Mesendoderm (in vitro differentiated cells): ENCODE data around the gene DENND4A.

ENCODE experiments used
- DNase-seq: peaks from one replicate; pipeline ENCODE4 v3.0.0; 2013
- H2AK5ac ChIP-seq: 2 replicates; pipeline ENCODE4 v1.6.1; 2013; ENCODE audit warnings: low read length, inconsistent platforms
- H2BK120ac ChIP-seq: 2 replicates; pipeline ENCODE4 v1.6.1; 2013; ENCODE audit warnings: low read depth, mild to moderate bottlenecking, low read length, moderate library complexity, mixed read lengths
- H2BK15ac ChIP-seq: replicated peaks from 2 replicates; pipeline ENCODE4 v1.6.1; 2013; ENCODE audit warnings: low read depth, mild to moderate bottlenecking, moderate library complexity
- H2BK5ac ChIP-seq: 2 replicates; pipeline ENCODE4 v1.6.1; 2013; ENCODE audit warnings: low read length, inconsistent platforms
- H3K18ac ChIP-seq: 2 replicates; pipeline ENCODE4 v1.6.1; 2013; ENCODE audit warnings: mild to moderate bottlenecking, low read length, mixed read lengths
- H3K23ac ChIP-seq: one replicate; pipeline ENCODE4 v1.6.1; 2013; ENCODE audit warnings: low read length
- H3K27ac ChIP-seq: 2 replicates; pipeline ENCODE4 v1.5.1; 2013; ENCODE audit warnings: low read depth, mild to moderate bottlenecking, inconsistent platforms, low read length, moderate library complexity
- H3K27me3 ChIP-seq: 2 replicates; pipeline ENCODE4 v1.6.1; 2013; ENCODE audit warnings: low read length, control low read depth, mild to moderate bottlenecking, inconsistent platforms; ENCODE audit not compliant: insufficient read depth, poor library complexity
- H3K36me3 ChIP-seq: 2 replicates; pipeline ENCODE4 v1.6.1; 2013; ENCODE audit warnings: low read length, inconsistent platforms; ENCODE audit not compliant: control insufficient read depth, insufficient read depth
- H3K4ac ChIP-seq: one replicate; pipeline ENCODE4 v1.6.1; 2013; ENCODE audit warnings: low read depth, mild to moderate bottlenecking, low read length, moderate library complexity
- H3K4me1 ChIP-seq: 2 replicates; pipeline ENCODE4 v1.6.1; 2013; ENCODE audit warnings: low read depth, low read length, inconsistent platforms; ENCODE audit not compliant: control insufficient read depth
- H3K4me2 ChIP-seq: 2 replicates; pipeline ENCODE4 v1.6.1; 2013; ENCODE audit warnings: low read length
- H3K4me3 ChIP-seq: 2 replicates; pipeline ENCODE4 v1.5.1; 2013; ENCODE audit warnings: mild to moderate bottlenecking, low read length
- H3K56ac ChIP-seq: one replicate; pipeline ENCODE4 v1.6.1; 2013; ENCODE audit warnings: low read length
- H3K79me1 ChIP-seq: 2 replicates; pipeline ENCODE4 v1.6.1; 2013; ENCODE audit warnings: low read length, inconsistent platforms
- H3K79me2 ChIP-seq: 2 replicates; pipeline ENCODE4 v1.6.1; 2013; ENCODE audit warnings: mild to moderate bottlenecking, low read length; ENCODE audit not compliant: control insufficient read depth, insufficient read depth
- H3K9ac ChIP-seq: 2 replicates; pipeline ENCODE4 v1.6.1; 2013; ENCODE audit warnings: low read length, inconsistent platforms
- H4K5ac ChIP-seq: one replicate; pipeline ENCODE4 v1.6.1; 2013; ENCODE audit warnings: low read length
- H4K8ac ChIP-seq: one replicate; pipeline ENCODE4 v1.6.1; 2013; ENCODE audit warnings: low read depth, mild to moderate bottlenecking, control low read depth, low read length, moderate library complexity
- WGBS: extraction: QIAGEN DNeasy Blood & Tissue Kit; methylation state at CpG from one replicate; pipeline ENCODE4 v1.1.7; 2013; ENCODE audit warnings: low lambda C conversion rate, missing lambda C conversion rate; ENCODE audit not compliant: insufficient coverage; ENCODE audit errors: extremely low coverage; 5-methylcytosine and 5-hydroxymethylcytosine counted together

DENND4A gene

DNA sequence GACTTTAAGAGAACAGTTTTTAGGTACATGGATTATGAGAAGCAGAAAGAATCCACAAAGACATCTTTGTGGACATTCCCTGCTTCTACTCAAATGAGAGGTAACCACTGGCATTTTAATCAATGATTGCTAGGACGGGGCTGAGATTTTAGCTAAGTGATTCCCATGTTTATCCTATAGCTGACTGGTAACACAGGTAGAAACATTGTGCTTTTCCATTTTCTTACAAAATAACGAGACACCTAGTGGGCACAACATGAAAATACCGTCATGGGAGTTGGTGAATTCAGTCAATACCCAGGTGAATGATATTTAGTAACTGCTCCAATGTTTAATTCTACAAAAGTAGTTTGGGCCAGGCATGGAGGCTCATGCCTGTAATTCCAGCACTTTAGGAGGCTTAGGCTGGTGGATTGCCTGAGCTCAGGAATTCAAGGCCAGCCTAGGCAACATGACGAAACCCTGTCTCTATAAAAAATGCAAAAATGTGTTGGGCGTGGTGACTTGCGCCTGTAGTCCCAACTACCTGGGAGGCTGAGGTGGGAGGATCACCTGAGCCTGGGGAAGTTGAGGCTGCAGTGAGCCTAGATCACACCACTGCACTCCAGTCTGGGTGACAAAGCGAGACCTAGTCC, 37.2 kb upstream of the DENND4A start:
- no peak overlapping the region for H2AK5ac ChIP-seq
- peak; percentile 49 for DNase-seq
- H4K5ac ChIP-seq, result no peak overlapping the region
- H3K4ac ChIP-seq, result no peak overlapping the region
- no peaks in the 10 kb centered on the region for H3K4me1 ChIP-seq
- H3K27me3 ChIP-seq, result no peaks in the 10 kb centered on the region
- H2BK5ac ChIP-seq, result no peak overlapping the region
- no peak overlapping the region for H3K56ac ChIP-seq
- no peaks in the 10 kb centered on the region for H3K36me3 ChIP-seq
- H2BK15ac ChIP-seq, result no peak overlapping the region
- H3K23ac ChIP-seq, result no peak overlapping the region
- H3K4me2 ChIP-seq, result no peak overlapping the region
- H3K79me1 ChIP-seq, result no peaks in the 10 kb centered on the region
- no CpG with 5 or more reads among the region's 7 CpGs for WGBS
- H3K18ac ChIP-seq, result no peak overlapping the region
- no peak overlapping the region for H3K4me3 ChIP-seq
- no peak overlapping the region for H3K27ac ChIP-seq
- no peak overlapping the region for H2BK120ac ChIP-seq
- no peak overlapping the region for H4K8ac ChIP-seq
- no peak overlapping the region for H3K9ac ChIP-seq
- H3K79me2 ChIP-seq, result no peaks in the 10 kb centered on the region

GRCh38 chr15:65828585-65828984, 36.5 kb upstream of the DENND4A start:
- no peak overlapping the region for H2BK15ac ChIP-seq
- no peak overlapping the region for H2AK5ac ChIP-seq
- no peak overlapping the region for H2BK120ac ChIP-seq
- no peaks in the 10 kb centered on the region for H3K27me3 ChIP-seq
- no peak overlapping the region for H3K4me2 ChIP-seq
- H3K56ac ChIP-seq, result no peak overlapping the region
- peak overlapping the region; percentile 31 for H3K4ac ChIP-seq
- no CpG with 5 or more reads among the region's 2 CpGs for WGBS
- no peak overlapping the region for H4K8ac ChIP-seq
- no peak overlapping the region for H3K23ac ChIP-seq
- H3K27ac ChIP-seq, result no peak overlapping the region
- no peak for DNase-seq
- H3K9ac ChIP-seq, result no peak overlapping the region
- no peak overlapping the region for H3K18ac ChIP-seq
- no peak overlapping the region for H3K4me3 ChIP-seq
- H3K36me3 ChIP-seq, result no peaks in the 10 kb centered on the region
- no peaks in the 10 kb centered on the region for H3K79me2 ChIP-seq
- H2BK5ac ChIP-seq, result no peak overlapping the region
- H3K4me1 ChIP-seq, result no peaks in the 10 kb centered on the region
- H4K5ac ChIP-seq, result no peak overlapping the region
- H3K79me1 ChIP-seq, result no peaks in the 10 kb centered on the region

DNA sequence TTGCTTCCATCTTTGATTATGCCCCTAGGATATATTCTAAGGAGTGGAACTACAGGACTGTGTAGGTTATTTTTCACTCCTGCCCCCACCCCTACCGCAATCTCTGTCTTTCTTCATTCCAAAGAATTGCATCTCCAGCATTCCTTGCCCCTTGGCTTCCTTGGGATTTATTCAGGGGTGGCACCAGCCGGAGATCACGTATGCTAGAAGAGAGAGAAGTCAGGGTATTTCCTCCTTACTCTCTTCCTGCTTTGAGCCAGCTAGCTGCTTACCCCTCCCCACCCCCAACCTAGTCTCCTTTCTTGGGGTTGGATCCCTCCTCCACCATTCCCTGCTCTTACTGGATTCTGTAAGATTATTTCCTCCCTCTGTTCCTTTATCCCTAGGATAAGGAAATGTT, 35.0 kb upstream of the DENND4A start:
- H3K4me1 ChIP-seq, result no peaks in the 10 kb centered on the region
- no peak overlapping the region for H3K23ac ChIP-seq
- no peak overlapping the region for H4K8ac ChIP-seq
- no peaks in the 10 kb centered on the region for H3K36me3 ChIP-seq
- no peak overlapping the region for H2BK15ac ChIP-seq
- H2AK5ac ChIP-seq, result no peak overlapping the region
- no peaks in the 10 kb centered on the region for H3K27me3 ChIP-seq
- H3K4ac ChIP-seq, result no peak overlapping the region
- no peak overlapping the region for H3K18ac ChIP-seq
- peak overlapping the region; percentile 38 for H3K56ac ChIP-seq
- H3K4me3 ChIP-seq, result no peak overlapping the region
- no CpG with 5 or more reads among the region's 3 CpGs for WGBS
- H3K79me2 ChIP-seq, result no peaks in the 10 kb centered on the region
- no peaks in the 10 kb centered on the region for H3K79me1 ChIP-seq
- H3K27ac ChIP-seq, result no peak overlapping the region
- H4K5ac ChIP-seq, result no peak overlapping the region
- peak; percentile 16 for DNase-seq
- H3K9ac ChIP-seq, result no peak overlapping the region
- no peak overlapping the region for H2BK5ac ChIP-seq
- no peak overlapping the region for H3K4me2 ChIP-seq
- H2BK120ac ChIP-seq, result no peak overlapping the region

GRCh38 chr15:65824941-65825544, 33.0 kb upstream of the DENND4A start:
- Histone ChIP-seq H3K79me1 (no peaks in the 10 kb centered on the region), H2BK120ac (no peak overlapping the region), H2BK15ac (no peak overlapping the region), H3K4ac (no peak overlapping the region), H2BK5ac (no peak overlapping the region), H3K18ac (no peak overlapping the region), H3K4me3 (no peak overlapping the region), H3K4me2 (no peak overlapping the region), H3K4me1 (no peaks in the 10 kb centered on the region), H3K27ac (no peak overlapping the region), H3K79me2 (no peaks in the 10 kb centered on the region), H3K9ac (no peak overlapping the region), H3K23ac (no peak overlapping the region), H3K36me3 (no peaks in the 10 kb centered on the region), H4K8ac (no peak overlapping the region), H3K56ac (peak overlapping the region; percentile 25), H4K5ac (no peak overlapping the region), H2AK5ac (no peak overlapping the region), H3K27me3 (no peaks in the 10 kb centered on the region)
- WGBS, result no CpG with 5 or more reads among the region's 5 CpGs
- DNase-seq, result no peak

DNA sequence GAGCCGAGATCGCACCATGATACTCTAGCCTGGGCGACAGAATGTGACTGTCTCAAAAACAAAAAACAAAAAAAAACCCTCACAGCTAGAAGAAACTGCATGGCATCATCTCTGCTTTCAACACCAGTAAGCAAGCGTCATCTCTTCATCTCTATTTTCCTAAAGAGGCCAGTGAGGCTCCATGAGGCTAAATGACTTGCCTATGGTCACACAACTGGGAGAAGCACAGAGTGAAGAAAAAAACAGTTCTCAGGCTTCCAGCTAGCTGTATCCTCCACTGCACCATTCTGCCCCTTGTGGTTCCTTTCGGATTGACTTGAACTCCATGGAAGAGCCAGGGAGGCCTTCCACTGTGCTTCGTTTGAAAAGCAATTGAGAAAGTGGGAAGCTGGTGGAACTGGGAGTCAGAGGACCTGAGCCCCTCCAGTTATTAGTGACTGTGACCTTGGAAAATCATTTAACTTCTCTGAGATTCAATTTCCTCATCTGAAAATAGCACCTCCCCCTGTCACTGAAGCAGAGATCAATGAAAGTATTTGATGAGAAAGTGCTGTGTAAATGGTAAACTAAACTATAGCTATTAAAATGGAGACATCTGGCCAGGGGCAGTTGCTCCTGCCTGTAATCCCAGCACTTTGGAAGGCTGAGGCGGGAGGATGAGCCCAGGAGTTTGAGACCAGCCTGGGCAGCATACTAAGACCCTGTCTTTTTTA, 32.1 kb upstream of the DENND4A start:
- Histone ChIP-seq H3K36me3 (no peaks in the 10 kb centered on the region), H3K23ac (no peak overlapping the region), H3K27ac (no peak overlapping the region), H3K4ac (no peak overlapping the region), H3K9ac (no peak overlapping the region), H4K5ac (no peak overlapping the region), H3K18ac (no peak overlapping the region), H3K27me3 (no peaks in the 10 kb centered on the region), H3K79me1 (no peaks in the 10 kb centered on the region), H3K56ac (no peak overlapping the region), H3K4me1 (no peaks in the 10 kb centered on the region), H2BK5ac (no peak overlapping the region), H2BK120ac (no peak overlapping the region), H3K4me2 (no peak overlapping the region), H3K79me2 (no peaks in the 10 kb centered on the region), H3K4me3 (no peak overlapping the region), H2AK5ac (no peak overlapping the region), H2BK15ac (no peak overlapping the region), H4K8ac (no peak overlapping the region)
- DNase-seq, result peak; percentile 87
- no CpG with 5 or more reads among the region's 7 CpGs for WGBS
